Naive thymus-derived CD4-positive, alpha-beta T cell (primary cell): Measurements from ENCODE around the gene HKDC1. TPM values are rescaled to one million over a fixed set of nuclear protein-coding genes. Genes with fewer than 3 reads are reported as not detected.

Source experiments
- ATAC-seq: fragments of 150-1000 bp; cut with Tn5 transposase; 2 replicates; pipeline ENCODE4 v1.10.0; 2021; ENCODE audit warnings: mild to moderate bottlenecking, moderate library complexity
- CTCF ChIA-PET: fragments of 350-600 bp; sonication (Branson Sonifier 250); formaldehyde crosslinking; loops from one replicate; lab custom pipeline; 2021; ENCODE audit warnings: antibody characterized with exemption; lab: Charles Lee
- POLR2A ChIA-PET: fragments of 350-600 bp; sonication (Branson Sonifier 250); formaldehyde crosslinking; loops from one replicate; lab custom pipeline; 2021; ENCODE audit warnings: antibody characterized with exemption, inconsistent platforms; lab: Charles Lee
- DNase-seq, 9 donors: peaks; one replicate each; pipeline versions ENCODE4 v3.0.0 to v3.0.0-alpha.2; 2020 to 2022; ENCODE audit warnings: mixed read lengths in 1 of 9
- H3K27ac ChIP-seq: one replicate; pipeline ENCODE4 v1.7.0; 2013; ENCODE audit warnings: mild to moderate bottlenecking, low read depth, low read length, moderate library complexity
- H3K27me3 ChIP-seq, 2 donors: one replicate each; pipeline ENCODE4 v1.7.0; 2013; ENCODE audit warnings: low read length in 2 of 2, mild to moderate bottlenecking in 2 of 2, moderate library complexity in 2 of 2; ENCODE audit not compliant: control insufficient read depth in 2 of 2, insufficient read depth in 2 of 2
- H3K36me3 ChIP-seq, 3 experiments: 1 replicate in 2 of 3; 2 replicates in 1 of 3; pipeline ENCODE4 v1.7.0; 2013; ENCODE audit warnings: low read length in 3 of 3, mild to moderate bottlenecking in 3 of 3, moderate library complexity in 1 of 3; ENCODE audit not compliant: insufficient read depth in 3 of 3, control insufficient read depth in 2 of 3
- H3K4me1 ChIP-seq, 2 donors: one replicate each; pipeline ENCODE4 v1.7.0; 2013; ENCODE audit warnings: low read length in 2 of 2, mild to moderate bottlenecking in 2 of 2, moderate library complexity in 1 of 2; ENCODE audit not compliant: control insufficient read depth in 2 of 2, insufficient read depth in 2 of 2
- H3K4me3 ChIP-seq: 2 replicates; pipeline ENCODE4 v1.7.0; 2013; ENCODE audit warnings: mild to moderate bottlenecking, low read length
- H3K9me3 ChIP-seq, 3 experiments: 1 replicate in 2 of 3; 2 replicates in 1 of 3; pipeline ENCODE4 v1.7.0; 2013; ENCODE audit warnings: low read length in 3 of 3; ENCODE audit not compliant: control insufficient read depth in 2 of 3
- H3K27ac Mint-ChIP-seq, 9 donors: one replicate each; pipeline ENCODE4 v1.8.0; 2020 to 2022; ENCODE audit warnings: mixed read lengths in 9 of 9, mild to moderate bottlenecking in 8 of 9, moderate library complexity in 5 of 9, inconsistent platforms in 2 of 9
- H3K27me3 Mint-ChIP-seq, 5 donors: one replicate each; pipeline ENCODE4 v1.8.0; 2021 to 2022; ENCODE audit warnings: mixed read lengths in 5 of 5, mild to moderate bottlenecking in 1 of 5
- H3K36me3 Mint-ChIP-seq, 5 donors: one replicate each; pipeline ENCODE4 v1.8.0; 2020 to 2022; ENCODE audit warnings: mixed read lengths in 5 of 5, mild to moderate bottlenecking in 3 of 5, inconsistent platforms in 1 of 5
- H3K4me1 Mint-ChIP-seq, 7 donors: one replicate each; pipeline ENCODE4 v1.8.0; 2020 to 2022; ENCODE audit warnings: mixed read lengths in 7 of 7, mild to moderate bottlenecking in 3 of 7, inconsistent platforms in 1 of 7
- H3K4me3 Mint-ChIP-seq, 10 donors: one replicate each; pipeline ENCODE4 v1.8.0; 2020 to 2022; ENCODE audit warnings: mild to moderate bottlenecking in 10 of 10, mixed read lengths in 10 of 10, moderate library complexity in 6 of 10, inconsistent platforms in 2 of 10
- H3K9me3 Mint-ChIP-seq, 11 donors: one replicate each; pipeline ENCODE4 v1.8.0; 2020 to 2022; ENCODE audit warnings: mixed read lengths in 11 of 11, mild to moderate bottlenecking in 4 of 11, inconsistent platforms in 1 of 11, moderate library complexity in 1 of 11
- intact Hi-C, 2 donors: fragments of 100-400 bp; cut with micrococcal nuclease; formaldehyde crosslinking; loops; one replicate each; pipeline ENCODE4 v1.15.1; 2023
- polyA plus RNA-seq, 2 donors: library from polyadenylated mRNA; unstranded; fragments of 300-500 nt; fragmentation: Illumina TruSeq; gene quantifications; one replicate each; pipeline ENCODE4 v1.2.3, GENCODE V29; 2021
- total RNA-seq, 6 experiments: library from RNA in 5 of 6; stranded (reverse) in 5 of 6; gene quantifications; 1 replicate in 5 of 6; 2 replicates in 1 of 6; pipeline ENCODE4 v1.2.3 and lab custom pipeline; 2021 to 2026

HKDC1 gene
- total and polyA plus RNA-seq, 7 experiments from 2014 or later: 1.9 to 10.9 (median 4.1) TPM

GRCh38 chr10:69234447-69234846 lies 14.3 kb downstream of the HKDC1 start:
- Mint-ChIP-seq H3K9me3 (peaks cover 0 to 3% (median 0%) of the 10 kb centered on the region in 11 donors), H3K27ac (peak overlapping the region in 7 of 9 donors; percentile 8 to 97 (median 65)), H3K4me1 (peaks cover 15 to 56% (median 40%) of the 10 kb centered on the region in 7 donors), H3K4me3 (peak overlapping the region in 8 of 10 donors; percentile 29 to 77 (median 51)), H3K27me3 (no peaks in the 10 kb centered on the region), H3K36me3 (no peaks in the 10 kb centered on the region)
- Histone ChIP-seq H3K4me3 (no peak overlapping the region), H3K27me3 (no peaks in the 10 kb centered on the region), H3K36me3 (no peaks in the 10 kb centered on the region), H3K9me3 (no peaks in the 10 kb centered on the region), H3K27ac (no peak overlapping the region), H3K4me1 (peaks cover 11 to 21% of the 10 kb centered on the region in 2 donors)
- no peak for DNase-seq
- ChIA-PET CTCF (interaction anchor here (0.6 to 4.8 kb wide), 7 partner anchors 8 to 212 kb away, joined by 3 to 45 read pairs (median 3); no protein-coding TSS in a partner anchor), POLR2A (interaction anchor here (0.6 to 1.7 kb wide), 3 partner anchors 9 to 124 kb away, joined by 3 to 4 read pairs (median 3); no protein-coding TSS in a partner anchor)
- no peak for ATAC-seq
- intact Hi-C loops: loop anchor here in 1 of 2 donors (10.0 kb wide), 1 partner anchor 400 kb away; the partner anchor contains the start of gene FAM241B

GRCh38 chr10:69237528-69238159 lies 17.5 kb downstream of the HKDC1 start:
- peak overlapping the region in 6 of 9 donors; percentile 2 to 78 (median 20) for H3K27ac Mint-ChIP-seq
- peaks cover 8 to 37% (median 23%) of the 10 kb centered on the region in 7 donors for H3K4me1 Mint-ChIP-seq
- H3K4me3 Mint-ChIP-seq: peak overlapping the region in 4 of 10 donors; percentile 9 to 36 (median 10)
- ChIA-PET CTCF (interaction anchor here (0.7 to 3.5 kb wide), 6 partner anchors 46 to 169 kb away, joined by 3 to 54 read pairs (median 4); no protein-coding TSS in a partner anchor), POLR2A (interaction anchor here (1.3 to 1.5 kb wide), 2 partner anchors 153 to 155 kb away, joined by 3 to 7 read pairs; no protein-coding TSS in a partner anchor)
- H3K27me3 ChIP-seq: no peaks in the 10 kb centered on the region
- peaks cover 4 to 6% of the 10 kb centered on the region in 2 donors for H3K4me1 ChIP-seq
- intact Hi-C loops: loop anchor here (1.0 to 10.0 kb wide), 9 partner anchors 15 to 400 kb away; partner anchors contain the start of gene FAM241B (in 1 of the 2)
- no peaks in the 10 kb centered on the region for H3K9me3 Mint-ChIP-seq
- no peak overlapping the region for H3K4me3 ChIP-seq
- ATAC-seq (peak; percentile 93), DNase-seq (peak; percentile 67 to 88 (median 79))
- peaks cover 0 to 7% (median 0%) of the 10 kb centered on the region in 5 donors for H3K36me3 Mint-ChIP-seq
- peaks cover 0 to 10% (median 0%) of the 10 kb centered on the region in 3 experiments for H3K36me3 ChIP-seq
- H3K27me3 Mint-ChIP-seq: no peaks in the 10 kb centered on the region
- H3K9me3 ChIP-seq: no peaks in the 10 kb centered on the region
- no peak overlapping the region for H3K27ac ChIP-seq

GRCh38 chr10:69239136-69239535 lies 19.0 kb downstream of the HKDC1 start:
- no peaks in the 10 kb centered on the region for H3K27me3 ChIP-seq
- ATAC-seq: no peak
- DNase-seq: no peak
- H3K4me1 ChIP-seq: peaks cover 0 to 4% of the 10 kb centered on the region in 2 donors
- Mint-ChIP-seq H3K4me3 (no peak overlapping the region), H3K36me3 (peaks cover 0 to 7% (median 3%) of the 10 kb centered on the region in 5 donors), H3K27ac (peak overlapping the region in 1 of 9 donors; percentile 27), H3K27me3 (no peaks in the 10 kb centered on the region), H3K9me3 (no peaks in the 10 kb centered on the region), H3K4me1 (peaks cover 0 to 25% (median 11%) of the 10 kb centered on the region in 7 donors)
- no peak overlapping the region for H3K4me3 ChIP-seq
- H3K36me3 ChIP-seq: peaks cover 0 to 12% (median 0%) of the 10 kb centered on the region in 3 experiments
- H3K27ac ChIP-seq: no peak overlapping the region
- intact Hi-C loops: loop anchor here (5.0 to 10.0 kb wide), 2 partner anchors 396 to 398 kb away; partner anchors contain the start of gene FAM241B (in 1 of the 2)
- no peaks in the 10 kb centered on the region for H3K9me3 ChIP-seq
- CTCF ChIA-PET: interaction anchor here (0.6 to 3.5 kb wide), 7 partner anchors 30 to 233 kb away, joined by 3 to 54 read pairs (median 4); no protein-coding TSS in a partner anchor
- POLR2A ChIA-PET: interaction anchor here (0.5 to 1.5 kb wide), 3 partner anchors 10 to 154 kb away, joined by 3 to 7 read pairs (median 4); no protein-coding TSS in a partner anchor

- no peak overlapping the region for H3K27ac Mint-ChIP-seq
- no peak for DNase-seq
Observed at GRCh38 chr10:69239816-69240434, 19.8 kb downstream of the HKDC1 start.

GRCh38 chr10:69240455-69240854 lies 20.3 kb downstream of the HKDC1 start:
- POLR2A ChIA-PET: no interaction called here
- no peaks in the 10 kb centered on the region for H3K9me3 ChIP-seq
- Mint-ChIP-seq H3K27me3 (no peaks in the 10 kb centered on the region), H3K9me3 (no peaks in the 10 kb centered on the region), H3K4me1 (peaks cover 0 to 16% (median 8%) of the 10 kb centered on the region in 7 donors), H3K36me3 (peaks cover 0 to 7% (median 3%) of the 10 kb centered on the region in 5 donors), H3K27ac (peak overlapping the region in 1 of 9 donors; percentile 57), H3K4me3 (no peak overlapping the region)
- H3K27me3 ChIP-seq: no peaks in the 10 kb centered on the region
- intact Hi-C loops: no loop called here
- CTCF ChIA-PET: interaction anchor here (3.5 kb wide), 1 partner anchor 152 kb away, joined by 54 read pairs; no protein-coding TSS in a partner anchor
- H3K27ac ChIP-seq: no peak overlapping the region
- no peak overlapping the region for H3K4me3 ChIP-seq
- H3K4me1 ChIP-seq: peaks cover 0 to 4% of the 10 kb centered on the region in 2 donors
- DNase-seq (no peak), ATAC-seq (no peak)
- peaks cover 0 to 15% (median 0%) of the 10 kb centered on the region in 3 experiments for H3K36me3 ChIP-seq

More at GRCh38 chr10:69239816-69240434, 19.8 kb downstream of the HKDC1 start:
- no peaks in the 10 kb centered on the region for H3K27me3 ChIP-seq
- H3K9me3 Mint-ChIP-seq: no peaks in the 10 kb centered on the region
- no peaks in the 10 kb centered on the region for H3K27me3 Mint-ChIP-seq
- peaks cover 0 to 7% (median 3%) of the 10 kb centered on the region in 5 donors for H3K36me3 Mint-ChIP-seq
- peaks cover 0 to 19% (median 8%) of the 10 kb centered on the region in 7 donors for H3K4me1 Mint-ChIP-seq
- intact Hi-C loops: loop anchor here (5.0 to 10.0 kb wide), 2 partner anchors 395 to 397 kb away; partner anchors contain the start of gene FAM241B (in 1 of the 2)
- ChIA-PET POLR2A (interaction anchor here (0.5 kb wide), 1 partner anchor 154 kb away, joined by 4 read pairs; no protein-coding TSS in a partner anchor), CTCF (interaction anchor here (1.8 to 3.5 kb wide), 3 partner anchors 125 to 163 kb away, joined by 5 to 54 read pairs (median 12); no protein-coding TSS in a partner anchor)
- no peak overlapping the region for H3K4me3 ChIP-seq
- peaks cover 0 to 4% of the 10 kb centered on the region in 2 donors for H3K4me1 ChIP-seq
- no peak overlapping the region for H3K27ac ChIP-seq
- H3K36me3 ChIP-seq: peaks cover 0 to 15% (median 0%) of the 10 kb centered on the region in 3 experiments
- H3K4me3 Mint-ChIP-seq: no peak overlapping the region
- no peaks in the 10 kb centered on the region for H3K9me3 ChIP-seq
- ATAC-seq: no peak

GRCh38 chr10:69241575-69241974 lies 21.4 kb downstream of the HKDC1 start:
- Histone ChIP-seq H3K9me3 (no peaks in the 10 kb centered on the region), H3K4me1 (peaks cover 0 to 4% of the 10 kb centered on the region in 2 donors), H3K27ac (no peak overlapping the region), H3K27me3 (no peaks in the 10 kb centered on the region), H3K4me3 (no peak overlapping the region), H3K36me3 (peaks cover 0 to 24% (median 0%) of the 10 kb centered on the region in 3 experiments)
- ChIA-PET CTCF (interaction anchor here (1.4 to 1.8 kb wide), 2 partner anchors 151 to 155 kb away, joined by 3 to 9 read pairs; no protein-coding TSS in a partner anchor), POLR2A (no interaction called here)
- H3K9me3 Mint-ChIP-seq: no peaks in the 10 kb centered on the region
- H3K4me3 Mint-ChIP-seq: no peak overlapping the region
- H3K4me1 Mint-ChIP-seq: peaks cover 0 to 12% (median 8%) of the 10 kb centered on the region in 7 donors
- no peak overlapping the region for H3K27ac Mint-ChIP-seq
- DNase-seq (no peak), ATAC-seq (no peak)
- intact Hi-C loops: no loop called here
- H3K27me3 Mint-ChIP-seq: no peaks in the 10 kb centered on the region
- H3K36me3 Mint-ChIP-seq: peaks cover 0 to 7% (median 6%) of the 10 kb centered on the region in 5 donors
